CD14-positive monocyte (primary cell): ENCODE measurements around the gene IL1F10. TPM values are rescaled to one million over a fixed set of nuclear protein-coding genes. Genes with fewer than 3 reads are reported as not detected.

Experiments used
- DNase-seq, 3 donors: peaks; one replicate each; pipeline ENCODE4 v3.0.0-alpha.2; 2011 to 2022
- H2AFZ ChIP-seq: 2 replicates; pipeline ENCODE4 v1.6.0; 2012; ENCODE audit warnings: mild to moderate bottlenecking, low read depth, low read length, inconsistent platforms; ENCODE audit not compliant: insufficient read depth, poor library complexity, severe bottlenecking
- H3K27ac ChIP-seq, 2 donors: 1 replicate in 1 of 2; 2 replicates in 1 of 2; pipeline ENCODE4 v1.5.1; 2012 to 2013; ENCODE audit warnings: low read length in 2 of 2, control low read depth in 1 of 2, inconsistent platforms in 1 of 2, low read depth in 1 of 2, mild to moderate bottlenecking in 1 of 2
- H3K27me3 ChIP-seq, 2 donors: one replicate each; pipeline versions ENCODE4 v1.6.0 to v1.6.1; 2011 to 2013; ENCODE audit warnings: low read length in 2 of 2; ENCODE audit not compliant: control insufficient read depth in 2 of 2, insufficient read depth in 2 of 2
- H3K36me3 ChIP-seq, 2 donors: replicated peaks in 1 of 2; 1 replicate in 1 of 2; 2 replicates in 1 of 2; pipeline versions ENCODE4 v1.5.1 to v1.6.1; 2012 to 2013; ENCODE audit warnings: low read length in 2 of 2, control low read depth in 1 of 2, inconsistent platforms in 1 of 2, mild to moderate bottlenecking in 1 of 2; ENCODE audit not compliant: insufficient read depth in 2 of 2, control insufficient read depth in 1 of 2
- H3K4me1 ChIP-seq, 2 donors: 1 replicate in 1 of 2; 2 replicates in 1 of 2; pipeline versions ENCODE4 v1.5.1 to v1.6.1; 2012 to 2013; ENCODE audit warnings: low read length in 2 of 2, control low read depth in 1 of 2, inconsistent platforms in 1 of 2, mild to moderate bottlenecking in 1 of 2, moderate library complexity in 1 of 2; ENCODE audit not compliant: insufficient read depth in 2 of 2, control insufficient read depth in 1 of 2
- H3K4me2 ChIP-seq: replicated peaks from 2 replicates; pipeline ENCODE3; 2012; ENCODE audit warnings: low read length, moderate library complexity, mild to moderate bottlenecking; ENCODE audit not compliant: poor library complexity, severe bottlenecking; ENCODE audit errors: extremely low read depth
- H3K4me3 ChIP-seq, 3 experiments: fragments of 200-600 bp in 1 of 3; sonication (generic) in 1 of 3; replicated peaks in 1 of 3; 1 replicate in 2 of 3; 2 replicates in 1 of 3; pipeline ENCODE4 v1.5.1; 2011 to 2013; ENCODE audit warnings: low read length in 3 of 3, mild to moderate bottlenecking in 3 of 3, control low read depth in 2 of 3, low read depth in 2 of 3, inconsistent platforms in 1 of 3, moderate library complexity in 1 of 3
- H3K79me2 ChIP-seq: 2 replicates; pipeline ENCODE4 v1.6.0; 2012; ENCODE audit warnings: mild to moderate bottlenecking, control low read depth, inconsistent platforms, low read length, moderate library complexity; ENCODE audit not compliant: insufficient read depth
- H3K9ac ChIP-seq: 2 replicates; pipeline ENCODE4 v1.6.0; 2017; ENCODE audit warnings: low read length, mild to moderate bottlenecking; ENCODE audit not compliant: insufficient read depth, poor library complexity, severe bottlenecking
- H3K9me3 ChIP-seq, 2 donors: replicated peaks in 1 of 2; 1 replicate in 1 of 2; 2 replicates in 1 of 2; pipeline versions ENCODE4 v1.5.1 to v1.6.1; 2012 to 2013; ENCODE audit warnings: low read length in 2 of 2, control low read depth in 1 of 2; ENCODE audit not compliant: control insufficient read depth in 1 of 2, insufficient read depth in 1 of 2
- H4K20me1 ChIP-seq: 2 replicates; pipeline ENCODE4 v1.6.0; 2012; ENCODE audit warnings: mild to moderate bottlenecking, low read length, control low read depth, moderate library complexity; ENCODE audit not compliant: insufficient read depth
- H3K27ac Mint-ChIP-seq, 7 donors: one replicate each; pipeline ENCODE4 v1.8.0; 2020; ENCODE audit warnings: mild to moderate bottlenecking in 7 of 7, mixed read lengths in 7 of 7, moderate library complexity in 6 of 7, inconsistent platforms in 2 of 7
- H3K27me3 Mint-ChIP-seq, 3 donors: one replicate each; pipeline ENCODE4 v1.8.0; 2021 to 2022; ENCODE audit warnings: low read depth in 3 of 3, mild to moderate bottlenecking in 3 of 3, mixed read lengths in 3 of 3, moderate library complexity in 3 of 3, inconsistent platforms in 1 of 3
- H3K36me3 Mint-ChIP-seq, 2 donors: one replicate each; pipeline ENCODE4 v1.8.0; 2020; ENCODE audit warnings: mixed read lengths in 2 of 2, inconsistent platforms in 1 of 2, mild to moderate bottlenecking in 1 of 2
- H3K4me1 Mint-ChIP-seq: one replicate; pipeline ENCODE4 v1.8.0; 2020; ENCODE audit warnings: mild to moderate bottlenecking, mixed read lengths
- H3K4me3 Mint-ChIP-seq, 2 donors: one replicate each; pipeline ENCODE4 v1.8.0; 2020; ENCODE audit warnings: mild to moderate bottlenecking in 2 of 2, mixed read lengths in 2 of 2, moderate library complexity in 1 of 2
- H3K9me3 Mint-ChIP-seq, 7 donors: one replicate each; pipeline ENCODE4 v1.8.0; 2020 to 2022; ENCODE audit warnings: mixed read lengths in 7 of 7, mild to moderate bottlenecking in 6 of 7, moderate library complexity in 6 of 7, inconsistent platforms in 2 of 7
- WGBS: methylation state at CpG from one replicate; pipeline ENCODE4 v1.1.5; 2013; ENCODE audit warnings: missing lambda C conversion rate; ENCODE audit not compliant: insufficient coverage; 5-methylcytosine and 5-hydroxymethylcytosine counted together
- intact Hi-C, 2 donors: fragments of 100-400 bp; cut with micrococcal nuclease; formaldehyde crosslinking; loops; one replicate each; pipeline versions ENCODE4 v1.15.0 to v1.15.1; 2023
- polyA plus RNA-seq, 3 donors: library from polyadenylated mRNA; depleted of rRNA in 1 of 3; unstranded in 2 of 3; stranded (reverse) in 1 of 3; fragments of 300-500 nt in 2 of 3; fragments of >200 nt in 1 of 3; fragmentation: Illumina TruSeq in 2 of 3; gene quantifications; 1 replicate in 2 of 3; 2 replicates in 1 of 3; pipeline ENCODE4 v1.2.3, GENCODE V29; 2012 to 2021
- TF ChIP-seq, protein P1 (sequence below): fragments of 200-600 bp; IDR thresholded peaks from one replicate; pipeline ENCODE4 v1.8.0; 2022; ENCODE audit warnings: antibody characterized with exemption, mild to moderate bottlenecking

IL1F10 gene
- polyA plus RNA-seq, 3 donors: not detected

DNA sequence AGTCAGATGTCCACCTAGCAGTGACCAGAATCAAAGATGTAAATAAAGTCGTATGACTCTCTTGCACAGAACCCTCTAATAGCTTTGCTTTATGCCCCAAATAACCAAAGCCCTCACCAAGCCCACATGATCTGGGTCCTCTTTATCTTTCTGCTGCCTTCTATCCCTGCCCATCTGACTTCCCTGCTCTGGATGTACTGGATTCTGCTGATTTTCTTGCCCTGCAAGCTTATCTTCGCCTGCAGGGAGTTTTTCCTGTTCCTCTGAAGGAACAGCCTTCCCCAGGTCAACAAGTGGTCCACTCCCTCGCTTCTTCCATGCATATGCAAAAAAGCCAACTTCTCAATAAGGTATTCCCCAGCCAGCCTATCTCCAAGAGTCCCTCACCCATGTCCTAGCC is 33.8 kb upstream of the IL1F10 start:
- Histone ChIP-seq H3K79me2 (no peaks in the 10 kb centered on the region), H3K9me3 (no peaks in the 10 kb centered on the region), H3K27me3 (peaks cover 2 to 3% of the 10 kb centered on the region in 2 donors), H3K4me2 (no peak overlapping the region), H2AFZ (no peak overlapping the region), H3K4me1 (peaks cover 0 to 10% of the 10 kb centered on the region in 2 donors), H4K20me1 (no peaks in the 10 kb centered on the region), H3K9ac (no peak overlapping the region), H3K4me3 (no peak overlapping the region), H3K36me3 (no peaks in the 10 kb centered on the region), H3K27ac (no peak overlapping the region)
- TF ChIP-seq, protein P1, sequence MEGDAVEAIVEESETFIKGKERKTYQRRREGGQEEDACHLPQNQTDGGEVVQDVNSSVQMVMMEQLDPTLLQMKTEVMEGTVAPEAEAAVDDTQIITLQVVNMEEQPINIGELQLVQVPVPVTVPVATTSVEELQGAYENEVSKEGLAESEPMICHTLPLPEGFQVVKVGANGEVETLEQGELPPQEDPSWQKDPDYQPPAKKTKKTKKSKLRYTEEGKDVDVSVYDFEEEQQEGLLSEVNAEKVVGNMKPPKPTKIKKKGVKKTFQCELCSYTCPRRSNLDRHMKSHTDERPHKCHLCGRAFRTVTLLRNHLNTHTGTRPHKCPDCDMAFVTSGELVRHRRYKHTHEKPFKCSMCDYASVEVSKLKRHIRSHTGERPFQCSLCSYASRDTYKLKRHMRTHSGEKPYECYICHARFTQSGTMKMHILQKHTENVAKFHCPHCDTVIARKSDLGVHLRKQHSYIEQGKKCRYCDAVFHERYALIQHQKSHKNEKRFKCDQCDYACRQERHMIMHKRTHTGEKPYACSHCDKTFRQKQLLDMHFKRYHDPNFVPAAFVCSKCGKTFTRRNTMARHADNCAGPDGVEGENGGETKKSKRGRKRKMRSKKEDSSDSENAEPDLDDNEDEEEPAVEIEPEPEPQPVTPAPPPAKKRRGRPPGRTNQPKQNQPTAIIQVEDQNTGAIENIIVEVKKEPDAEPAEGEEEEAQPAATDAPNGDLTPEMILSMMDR: no peak
- no peak overlapping the region for H3K4me3 Mint-ChIP-seq
- WGBS: 86% methylated on average over 3 of the region's 3 CpGs
- H3K27me3 Mint-ChIP-seq: peaks cover 9 to 16% (median 11%) of the 10 kb centered on the region in 3 donors
- DNase-seq: no peak
- H3K9me3 Mint-ChIP-seq: peaks cover 0 to 3% (median 0%) of the 10 kb centered on the region in 7 donors
- H3K4me1 Mint-ChIP-seq: peaks cover 6% of the 10 kb centered on the region
- peak overlapping the region in 2 of 7 donors; percentile 5 to 25 for H3K27ac Mint-ChIP-seq
- H3K36me3 Mint-ChIP-seq: no peaks in the 10 kb centered on the region
- intact Hi-C loops: no loop called here

- Mint-ChIP-seq H3K4me3 (no peak overlapping the region), H3K27me3 (peaks cover 3 to 12% (median 5%) of the 10 kb centered on the region in 3 donors), H3K36me3 (no peaks in the 10 kb centered on the region), H3K27ac (no peak overlapping the region), H3K4me1 (peaks cover 13% of the 10 kb centered on the region), H3K9me3 (peaks cover 0 to 3% (median 0%) of the 10 kb centered on the region in 7 donors)
- H4K20me1 ChIP-seq: no peaks in the 10 kb centered on the region
- no peaks in the 10 kb centered on the region for H3K27me3 ChIP-seq
- no peaks in the 10 kb centered on the region for H3K79me2 ChIP-seq
- 97% methylated on average over 9 of the region's 9 CpGs for WGBS
- intact Hi-C loops: no loop called here
- no peak overlapping the region for H3K27ac ChIP-seq
- no peak overlapping the region for H3K4me3 ChIP-seq
- H3K9me3 ChIP-seq: no peaks in the 10 kb centered on the region
- TF ChIP-seq, protein P1: no peak
- no peak overlapping the region for H3K9ac ChIP-seq
- no peak overlapping the region for H3K4me2 ChIP-seq
- no peak for DNase-seq
- H3K4me1 ChIP-seq: peaks cover 0 to 10% of the 10 kb centered on the region in 2 donors
- H2AFZ ChIP-seq: no peak overlapping the region
- H3K36me3 ChIP-seq: no peaks in the 10 kb centered on the region
Observed at GRCh38 chr2:113036763-113037162, 31.0 kb upstream of the IL1F10 start.
